Glutamatergic neuron (in vitro differentiated cells): ENCODE measurements around the gene CLNK. TPM values are rescaled to one million over a fixed set of nuclear protein-coding genes. Genes with fewer than 3 reads are reported as not detected.
"Not testable (repeated sequence)": the region's sequence is repeated elsewhere in the genome, so short reads cannot be mapped to it uniquely, and the experiment has no call there.

Source experiments
- DNase-seq: peaks from one replicate; pipeline ENCODE4 v3.0.0; 2022
- H3K27ac Mint-ChIP-seq: one replicate; pipeline ENCODE4 v1.8.0; 2020; ENCODE audit warnings: mild to moderate bottlenecking, mixed read lengths, inconsistent platforms; ENCODE audit not compliant: unreplicated experiment
- H3K27me3 Mint-ChIP-seq: one replicate; pipeline ENCODE4 v1.8.0; 2020; ENCODE audit warnings: mild to moderate bottlenecking, moderate library complexity, mixed read lengths, inconsistent platforms; ENCODE audit not compliant: unreplicated experiment
- H3K36me3 Mint-ChIP-seq: one replicate; pipeline ENCODE4 v1.8.0; 2020; ENCODE audit warnings: mild to moderate bottlenecking, mixed read lengths, inconsistent platforms; ENCODE audit not compliant: unreplicated experiment
- H3K4me1 Mint-ChIP-seq: one replicate; pipeline ENCODE4 v1.8.0; 2020; ENCODE audit warnings: mild to moderate bottlenecking, low read depth, mixed read lengths, inconsistent platforms; ENCODE audit not compliant: unreplicated experiment
- H3K4me3 Mint-ChIP-seq: one replicate; pipeline ENCODE4 v1.8.0; 2020; ENCODE audit warnings: mild to moderate bottlenecking, mixed read lengths, inconsistent platforms; ENCODE audit not compliant: unreplicated experiment
- H3K9me3 Mint-ChIP-seq: one replicate; pipeline ENCODE4 v1.8.0; 2020; ENCODE audit warnings: mild to moderate bottlenecking, moderate library complexity, mixed read lengths, inconsistent platforms; ENCODE audit not compliant: unreplicated experiment
- total RNA-seq: library from RNA; stranded (reverse); fragmentation: NEBNext Ultra II Directional; extraction: Animal tissue kit (Norgen Biotek cat#: 25700); gene quantifications from one replicate; pipeline ENCODE4 v1.2.1, GENCODE V29; 2021; ENCODE audit not compliant: unreplicated experiment
- TF ChIP-seq, protein P1 (sequence below): fragments of 200-600 bp; sonication (generic); IDR thresholded peaks from one replicate; pipeline ENCODE4 v1.5.0; 2021; ENCODE audit not compliant: partially characterized antibody, unreplicated experiment

CLNK gene
- total RNA-seq, 1 donor from 2014 or later, result not detected

DNA sequence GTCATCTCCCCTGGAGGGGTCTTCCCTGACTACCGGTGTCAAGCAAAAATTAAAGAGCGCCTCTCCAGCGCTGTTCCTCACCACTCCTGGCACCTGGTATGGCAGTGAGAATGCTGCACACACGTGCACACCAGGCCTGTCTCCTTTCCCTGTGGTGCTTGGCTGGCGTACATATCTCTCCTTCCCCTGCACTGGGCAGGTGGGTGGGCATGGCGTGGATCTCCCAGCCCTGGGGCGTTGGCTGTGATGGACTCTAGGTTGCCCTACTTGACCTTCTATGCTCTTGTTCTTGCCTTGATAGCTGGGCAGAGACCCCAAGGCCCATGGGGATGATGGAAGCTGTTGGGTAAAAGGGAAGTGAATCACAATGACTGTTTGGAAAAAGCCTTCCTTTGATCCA is 109.2 kb downstream of the CLNK start:
- Mint-ChIP-seq H3K27me3 (peaks cover 5% of the 10 kb centered on the region), H3K4me3 (no peak overlapping the region), H3K4me1 (peaks cover 13% of the 10 kb centered on the region), H3K36me3 (peaks cover 5% of the 10 kb centered on the region), H3K9me3 (peaks cover 4% of the 10 kb centered on the region), H3K27ac (no peak overlapping the region)
- TF ChIP-seq, protein P1, sequence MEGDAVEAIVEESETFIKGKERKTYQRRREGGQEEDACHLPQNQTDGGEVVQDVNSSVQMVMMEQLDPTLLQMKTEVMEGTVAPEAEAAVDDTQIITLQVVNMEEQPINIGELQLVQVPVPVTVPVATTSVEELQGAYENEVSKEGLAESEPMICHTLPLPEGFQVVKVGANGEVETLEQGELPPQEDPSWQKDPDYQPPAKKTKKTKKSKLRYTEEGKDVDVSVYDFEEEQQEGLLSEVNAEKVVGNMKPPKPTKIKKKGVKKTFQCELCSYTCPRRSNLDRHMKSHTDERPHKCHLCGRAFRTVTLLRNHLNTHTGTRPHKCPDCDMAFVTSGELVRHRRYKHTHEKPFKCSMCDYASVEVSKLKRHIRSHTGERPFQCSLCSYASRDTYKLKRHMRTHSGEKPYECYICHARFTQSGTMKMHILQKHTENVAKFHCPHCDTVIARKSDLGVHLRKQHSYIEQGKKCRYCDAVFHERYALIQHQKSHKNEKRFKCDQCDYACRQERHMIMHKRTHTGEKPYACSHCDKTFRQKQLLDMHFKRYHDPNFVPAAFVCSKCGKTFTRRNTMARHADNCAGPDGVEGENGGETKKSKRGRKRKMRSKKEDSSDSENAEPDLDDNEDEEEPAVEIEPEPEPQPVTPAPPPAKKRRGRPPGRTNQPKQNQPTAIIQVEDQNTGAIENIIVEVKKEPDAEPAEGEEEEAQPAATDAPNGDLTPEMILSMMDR, result no peak
- no peak for DNase-seq

DNA sequence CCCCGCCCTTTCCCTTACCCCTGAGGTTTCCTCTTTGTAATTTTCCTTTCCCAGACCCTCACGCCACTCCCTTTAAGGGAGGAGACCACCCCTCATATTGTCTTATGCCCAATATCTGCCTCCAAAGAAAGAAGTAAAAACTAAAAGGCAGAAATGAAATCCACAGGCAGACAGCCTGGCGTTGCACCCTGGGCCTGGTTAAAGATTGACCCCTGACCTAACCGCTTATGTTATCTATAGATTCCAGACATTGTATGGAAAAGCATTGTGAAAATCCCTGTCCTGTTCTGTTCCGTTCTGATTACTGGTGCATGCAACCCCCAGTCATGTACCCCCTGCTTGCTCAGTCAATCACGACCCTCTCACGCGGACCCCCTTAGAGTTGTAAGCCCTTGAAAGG is 110.0 kb downstream of the CLNK start:
- not testable (repeated sequence) for H3K9me3 Mint-ChIP-seq, H3K27me3 Mint-ChIP-seq, H3K27ac Mint-ChIP-seq, H3K4me3 Mint-ChIP-seq, DNase-seq, H3K36me3 Mint-ChIP-seq
- peaks cover 13% of the 10 kb centered on the region for H3K4me1 Mint-ChIP-seq

DNA sequence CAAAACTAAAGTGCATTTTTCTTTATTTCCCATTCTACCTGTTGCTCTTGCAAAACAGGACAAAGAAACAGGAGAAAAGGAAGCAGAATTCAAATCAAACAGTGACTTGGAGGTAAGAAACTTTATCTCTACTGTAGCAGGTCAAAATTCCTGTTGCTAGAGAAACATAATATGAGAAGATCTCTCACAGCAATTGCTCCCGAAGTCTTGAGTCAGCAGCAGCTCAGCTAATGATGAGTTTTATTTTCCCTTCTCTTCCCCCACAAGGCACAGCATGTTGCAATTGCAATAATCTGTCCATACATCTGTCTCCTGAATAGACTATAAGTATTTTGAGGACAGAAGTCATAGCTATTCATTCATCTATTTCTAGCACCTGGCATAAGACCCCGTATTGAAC is 112.7 kb downstream of the CLNK start:
- Mint-ChIP-seq H3K4me3 (no peak overlapping the region), H3K27me3 (peaks cover 5% of the 10 kb centered on the region), H3K4me1 (peaks cover 10% of the 10 kb centered on the region), H3K9me3 (peaks cover 4% of the 10 kb centered on the region), H3K27ac (no peak overlapping the region), H3K36me3 (peaks cover 5% of the 10 kb centered on the region)
- TF ChIP-seq, protein P1, result no peak
- DNase-seq, result no peak

DNA sequence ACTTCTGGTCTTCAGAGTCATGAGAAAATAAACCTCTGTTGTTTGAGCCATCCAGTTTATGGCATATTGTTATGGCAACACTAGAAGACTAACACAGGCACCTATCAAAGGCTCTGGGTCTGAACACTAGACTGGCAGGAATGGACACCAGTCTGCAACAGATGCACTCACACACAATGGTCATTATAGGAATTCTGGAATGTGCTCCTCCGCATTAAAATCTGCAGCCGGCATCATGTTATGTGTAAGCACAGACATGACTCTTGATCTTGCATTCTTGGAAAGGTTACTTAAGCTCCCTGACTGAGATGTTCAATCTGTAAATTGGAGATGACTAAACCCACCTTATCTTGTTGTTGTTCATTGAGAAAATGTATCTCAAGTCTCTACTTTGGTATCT is 115.1 kb downstream of the CLNK start:
- Mint-ChIP-seq H3K9me3 (no peaks in the 10 kb centered on the region), H3K4me1 (peaks cover 2% of the 10 kb centered on the region), H3K27ac (no peak overlapping the region), H3K36me3 (no peaks in the 10 kb centered on the region), H3K27me3 (peaks cover 4% of the 10 kb centered on the region), H3K4me3 (no peak overlapping the region)
- DNase-seq, result no peak
- TF ChIP-seq, protein P1, result no peak

DNA sequence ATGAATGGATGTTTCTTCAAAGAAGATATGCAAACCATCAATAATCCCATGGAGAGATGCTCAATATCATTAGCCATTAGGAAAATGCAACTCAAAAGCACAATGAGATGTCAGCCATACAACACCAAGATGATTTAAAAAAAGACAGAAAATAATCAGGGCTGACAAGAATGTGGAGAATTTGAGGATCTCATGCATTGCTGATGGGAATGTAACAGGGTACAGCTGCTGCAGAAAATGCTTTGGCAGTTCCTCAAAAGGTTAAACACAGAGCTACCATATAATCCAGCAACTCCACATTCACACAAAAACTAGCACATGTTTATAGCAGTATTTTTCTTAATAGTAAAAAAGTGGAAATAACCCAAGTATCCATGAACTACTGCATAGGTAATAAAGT is 116.8 kb downstream of the CLNK start:
- Mint-ChIP-seq H3K36me3 (no peaks in the 10 kb centered on the region), H3K27ac (no peak overlapping the region), H3K9me3 (no peaks in the 10 kb centered on the region), H3K27me3 (peaks cover 3% of the 10 kb centered on the region), H3K4me1 (no peaks in the 10 kb centered on the region), H3K4me3 (no peak overlapping the region)
- no peak for DNase-seq
- TF ChIP-seq, protein P1, result no peak
